HepG2 (cell line): ENCODE results near the gene PLCB1. TPM values are rescaled to one million over a fixed set of nuclear protein-coding genes. Genes with fewer than 3 reads are reported as not detected.

ENCODE experiments used
- ATAC-seq: fragments of 200-7000 bp; cut with Tn5 transposase; 3 replicates; pipeline ENCODE4 v1.9.1; 2020; ENCODE audit warnings: mild to moderate bottlenecking, moderate library complexity
- BruUV-seq: library from RNA; stranded (reverse); fragments of 400-500 nt; replicated peaks from 2 replicates; lab custom pipeline; 2021; lab: Mats Ljungman, UMichigan
- CTCF ChIA-PET: fragments of 300-600 bp; formaldehyde crosslinking; extraction: SDS; loops from one replicate; lab custom pipeline; 2021; ENCODE audit warnings: low total read pairs, inconsistent platforms, low intra/inter-chr PET ratio; lab: Yijun Ruan, JAX
- POLR2A ChIA-PET: fragments of 350-600 bp; sonication (Branson Sonifier 250); formaldehyde crosslinking; loops from one replicate; lab custom pipeline; 2020; ENCODE audit warnings: antibody characterized with exemption, inconsistent platforms; lab: Yijun Ruan, JAX
- DNase-seq: peaks from one replicate; pipeline ENCODE4 v3.0.0-alpha.2; 2015; ENCODE audit warnings: low spot score
- FAIRE-seq: peaks from 3 replicates; lab custom pipeline; 2011; peaks lifted over from hg19 to GRCh38; lab: Jason Lieb, UNC
- H2AFZ ChIP-seq: one replicate; pipeline ENCODE4 v1.6.1; 2011; ENCODE audit warnings: low read length, inconsistent platforms
- H3K27ac ChIP-seq: fragments of 300-600 bp; 3 replicates; pipeline ENCODE4 v1.8.0; 2011; ENCODE audit warnings: mixed run types, mild to moderate bottlenecking, mixed read lengths, low read length, inconsistent platforms; ENCODE audit not compliant: insufficient read depth; ENCODE audit errors: extremely low read length
- H3K27me3 ChIP-seq, 2 experiments: fragments of 200-600 bp in 1 of 2; 2 replicates in 1 of 2; 3 replicates in 1 of 2; pipeline versions ENCODE4 v1.6.0 to v1.8.0; 2011; ENCODE audit warnings: low read length in 2 of 2, mild to moderate bottlenecking in 2 of 2, moderate library complexity in 2 of 2, inconsistent platforms in 1 of 2; ENCODE audit not compliant: insufficient read depth in 2 of 2, control insufficient read depth in 1 of 2
- H3K36me3 ChIP-seq, 2 experiments: fragments of 200-600 bp in 1 of 2; replicated peaks in 1 of 2; 2 replicates in 1 of 2; 3 replicates in 1 of 2; pipeline versions ENCODE4 v1.5.1 to v1.8.0; 2011; ENCODE audit warnings: low read length in 2 of 2, inconsistent platforms in 1 of 2; ENCODE audit not compliant: insufficient read depth in 2 of 2, control insufficient read depth in 1 of 2
- H3K4me1 ChIP-seq: 2 replicates; pipeline ENCODE4 v1.5.1; 2012; ENCODE audit warnings: low read length, inconsistent platforms; ENCODE audit not compliant: insufficient read depth
- H3K4me2 ChIP-seq: 2 replicates; pipeline ENCODE4 v1.6.0; 2011; ENCODE audit warnings: low read depth, low read length, inconsistent platforms
- H3K4me3 ChIP-seq, 3 experiments: fragments of 200-600 bp in 1 of 3; sonication (generic), shearing (Covaris generic) in 1 of 3; replicated peaks in 1 of 3; 2 replicates each; pipeline ENCODE4 v1.5.1; 2011 to 2016; ENCODE audit warnings: low read length in 3 of 3, inconsistent platforms in 2 of 3, low read depth in 2 of 3, mild to moderate bottlenecking in 2 of 3, control low read depth in 1 of 3, mixed read lengths in 1 of 3; ENCODE audit not compliant: insufficient read depth in 1 of 3
- H3K79me2 ChIP-seq: one replicate; pipeline ENCODE4 v1.6.1; 2011; ENCODE audit warnings: low read length, inconsistent platforms; ENCODE audit not compliant: insufficient read depth
- H3K9ac ChIP-seq: 2 replicates; pipeline ENCODE4 v1.6.0; 2011; ENCODE audit warnings: mild to moderate bottlenecking, low read depth, low read length, inconsistent platforms; ENCODE audit not compliant: insufficient read depth
- H3K9me3 ChIP-seq: 2 replicates; pipeline ENCODE4 v1.5.1; 2012; ENCODE audit warnings: mild to moderate bottlenecking, low read length
- H4K20me1 ChIP-seq: 2 replicates; pipeline ENCODE4 v1.6.0; 2011; ENCODE audit warnings: inconsistent platforms, mild to moderate bottlenecking, low read length, moderate library complexity; ENCODE audit not compliant: insufficient read depth
- FOXA3 ChIP-seq: IDR thresholded peaks from 2 replicates; pipeline ENCODE4 v1.6.1; 2016; ENCODE audit warnings: missing genetic modification reagents, missing compliant biosample characterization
- KIAA2018 ChIP-seq: sonication (generic); formaldehyde crosslinking; IDR thresholded peaks from 2 replicates; pipeline ENCODE4 v1.5.0; 2020; ENCODE audit warnings: mild to moderate bottlenecking, missing genetic modification reagents, borderline replicate concordance
- PAXIP1 ChIP-seq: sonication (generic); formaldehyde crosslinking; conservative IDR thresholded peaks from 2 replicates; pipeline ENCODE4 v1.4.0; 2020; ENCODE audit warnings: mild to moderate bottlenecking, missing genetic modification reagents, moderate library complexity
- PCBP2 ChIP-seq: fragments of 200-400 bp; formaldehyde crosslinking; optimal IDR thresholded peaks from 2 replicates; pipeline ENCODE3; 2018; ENCODE audit warnings: low read length, low read depth; ENCODE audit not compliant: poor library complexity, severe bottlenecking
- SUZ12 ChIP-seq: fragments of 150-350 bp; IDR thresholded peaks from 2 replicates; pipeline ENCODE4 v1.6.1; 2014; ENCODE audit warnings: low read depth, low read length
- ZBTB8A ChIP-seq: sonication (generic); formaldehyde crosslinking; IDR thresholded peaks from 2 replicates; pipeline ENCODE4 v1.4.0; 2020; ENCODE audit warnings: mild to moderate bottlenecking, low read depth, missing genetic modification reagents, borderline replicate concordance
- ZNF670 ChIP-seq: sonication (generic); formaldehyde crosslinking; IDR thresholded peaks from 2 replicates; pipeline ENCODE4 v1.8.0; 2022; ENCODE audit warnings: mild to moderate bottlenecking, missing genetic modification reagents, borderline replicate concordance
- ZSCAN5A ChIP-seq: sonication (generic); formaldehyde crosslinking; IDR thresholded peaks from 2 replicates; pipeline ENCODE4 v1.8.0; 2022; ENCODE audit warnings: mild to moderate bottlenecking, missing genetic modification reagents, borderline replicate concordance
- WGBS: methylation state at CpG from one replicate; pipeline ENCODE4 v1.1.6; 2017; ENCODE audit warnings: low lambda C conversion rate; 5-methylcytosine and 5-hydroxymethylcytosine counted together
- in situ Hi-C: cut with HindIII; loops from 2 replicates; pipeline ENCODE4 v1.10.0; 2017; ENCODE audit warnings: low pct_unique_long_range_greater_than_20kb; ENCODE audit not compliant: extremely low pct_ligation_motif_present
- intact Hi-C: fragments of 100-400 bp; cut with micrococcal nuclease; formaldehyde crosslinking; loops from one replicate; pipeline ENCODE4 v1.10.0; 2022; ENCODE audit not compliant: unreplicated experiment
- polyA plus RNA-seq, 8 experiments: library from polyadenylated mRNA; depleted of rRNA in 3 of 8; stranded (reverse) in 7 of 8; unstranded in 1 of 8; fragments of >200 nt; fragmentation: Illumina TruSeq in 4 of 8; extraction: Trizol in 4 of 8; gene quantifications; 2 replicates each; pipeline versions ENCODE4 v1.2.1 to v1.2.3, GENCODE V29; 2011 to 2016; ENCODE audit warnings: low read depth in 4 of 8, missing spikeins in 1 of 8, mixed read lengths in 1 of 8; ENCODE audit not compliant: insufficient read depth in 1 of 8
- total RNA-seq, 5 experiments: library from RNA; depleted of rRNA; stranded (reverse); fragments of >200 nt; fragmentation: Illumina TruSeq; extraction: Trizol; gene quantifications; 2 replicates each; pipeline ENCODE4 v1.2.3, GENCODE V29; 2016; ENCODE audit warnings: low read depth in 1 of 5
- TF ChIP-seq, protein P1 (sequence below): sonication (generic); formaldehyde crosslinking; IDR thresholded peaks from 2 replicates; pipeline ENCODE4 v1.4.0; 2020; ENCODE audit warnings: mild to moderate bottlenecking, missing genetic modification reagents, borderline replicate concordance

PLCB1 gene
- total and polyA plus RNA-seq, 2 of the 13 experiments (the other 11 are each of a cell fraction or from before 2014, with no cell fraction given), result 42.4 to 55.9 TPM

GRCh38 chr20:8587810-8588209 lies 455.7 kb downstream of the PLCB1 start:
- in situ Hi-C loops (no loop called here), intact Hi-C loops (no loop called here)
- H3K9me3 ChIP-seq, result no peaks in the 10 kb centered on the region
- FAIRE-seq (no peak), ATAC-seq (no peak), DNase-seq (no peak)
- peaks cover 10% of the 10 kb centered on the region for H3K4me1 ChIP-seq
- no peak overlapping the region for H3K4me2 ChIP-seq
- H4K20me1 ChIP-seq, result no peaks in the 10 kb centered on the region
- ChIA-PET POLR2A (no interaction called here), CTCF (no interaction called here)
- BruUV-seq, result no TSS peak
- no peaks in the 10 kb centered on the region for H3K79me2 ChIP-seq
- H3K4me3 ChIP-seq, result no peak overlapping the region
- H3K9ac ChIP-seq, result no peak overlapping the region
- WGBS, result 92% methylated on average over 3 of the region's 3 CpGs
- no peak overlapping the region for H2AFZ ChIP-seq
- H3K27me3 ChIP-seq, result no peaks in the 10 kb centered on the region
- H3K27ac ChIP-seq, result no peak overlapping the region
- peaks cover 0 to 2% of the 10 kb centered on the region in 2 experiments; a peak in 1 of 5 replicates for H3K36me3 ChIP-seq
- TF ChIP-seq ZSCAN5A (CRISPR knock-in tag) (no peak), PAXIP1 (CRISPR knock-in tag) (no peak), PCBP2 (no peak), FOXA3 (CRISPR knock-in tag) (no peak), KIAA2018 (CRISPR knock-in tag) (no peak), ZNF670 (CRISPR knock-in tag) (no peak), SUZ12 (no peak), ZBTB8A (CRISPR knock-in tag) (no peak)
- TF ChIP-seq, protein P1, sequence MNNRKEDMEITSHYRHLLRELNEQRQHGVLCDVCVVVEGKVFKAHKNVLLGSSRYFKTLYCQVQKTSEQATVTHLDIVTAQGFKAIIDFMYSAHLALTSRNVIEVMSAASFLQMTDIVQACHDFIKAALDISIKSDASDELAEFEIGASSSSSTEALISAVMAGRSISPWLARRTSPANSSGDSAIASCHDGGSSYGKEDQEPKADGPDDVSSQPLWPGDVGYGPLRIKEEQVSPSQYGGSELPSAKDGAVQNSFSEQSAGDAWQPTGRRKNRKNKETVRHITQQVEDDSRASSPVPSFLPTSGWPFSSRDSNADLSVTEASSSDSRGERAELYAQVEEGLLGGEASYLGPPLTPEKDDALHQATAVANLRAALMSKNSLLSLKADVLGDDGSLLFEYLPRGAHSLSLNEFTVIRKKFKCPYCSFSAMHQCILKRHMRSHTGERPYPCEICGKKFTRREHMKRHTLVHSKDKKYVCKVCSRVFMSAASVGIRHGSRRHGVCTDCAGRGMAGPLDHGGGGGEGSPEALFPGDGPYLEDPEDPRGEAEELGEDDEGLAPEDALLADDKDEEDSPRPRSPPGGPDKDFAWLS (CRISPR knock-in tag), result no peak
